ENCODE results near the gene SATB2.

Gene SATB2

GRCh38 chr2:199441759-199442158, 16.0 kb downstream of the SATB2 start:
- no peak overlapping the region for H3K4me3 ChIP-seq (ENCODE audit: low read length)
- no peaks in the 10 kb centered on the region for H3K4me1 ChIP-seq (ENCODE audit: control insufficient read depth, insufficient read depth, low read length)
- H3K9ac ChIP-seq (ENCODE audit: low read length), result no peak overlapping the region
- no peaks in the 10 kb centered on the region for H3K36me3 ChIP-seq (ENCODE audit: control insufficient read depth, insufficient read depth, low read length)
- no peaks in the 10 kb centered on the region for H3K9me3 ChIP-seq (ENCODE audit: control insufficient read depth, low read length)
- no peaks in the 10 kb centered on the region for H3K27me3 ChIP-seq (ENCODE audit: control insufficient read depth, insufficient read depth, low read length)

DNA sequence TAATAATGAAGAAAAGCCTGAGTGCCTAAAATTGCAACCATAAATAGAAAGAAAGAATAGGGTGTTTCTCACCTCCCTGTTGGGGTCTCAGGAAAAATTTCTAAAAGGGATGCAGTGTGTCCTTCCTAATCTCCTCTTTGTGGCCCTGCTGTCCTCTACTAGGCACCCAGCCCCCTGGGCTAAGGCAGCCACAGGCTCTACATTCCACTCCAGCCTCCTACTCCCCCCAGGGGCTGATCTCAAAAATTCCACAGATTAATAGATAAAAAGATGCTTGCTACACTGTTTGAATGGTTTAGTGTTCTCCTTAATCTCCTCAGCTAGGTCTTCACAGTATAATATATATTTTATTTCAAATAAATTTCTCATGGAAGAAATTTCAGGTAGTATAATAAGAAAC, 17.6 kb downstream of the SATB2 start:
- no peaks in the 10 kb centered on the region for H3K27me3 ChIP-seq (ENCODE audit: control insufficient read depth, insufficient read depth, low read length)
- H3K36me3 ChIP-seq (ENCODE audit: control insufficient read depth, insufficient read depth, low read length), result no peaks in the 10 kb centered on the region
- no peaks in the 10 kb centered on the region for H3K9me3 ChIP-seq (ENCODE audit: control insufficient read depth, low read length)
- no peaks in the 10 kb centered on the region for H3K4me1 ChIP-seq (ENCODE audit: control insufficient read depth, insufficient read depth, low read length)
- H3K4me3 ChIP-seq (ENCODE audit: low read length), result no peak overlapping the region
- no peak overlapping the region for H3K9ac ChIP-seq (ENCODE audit: low read length)

DNA sequence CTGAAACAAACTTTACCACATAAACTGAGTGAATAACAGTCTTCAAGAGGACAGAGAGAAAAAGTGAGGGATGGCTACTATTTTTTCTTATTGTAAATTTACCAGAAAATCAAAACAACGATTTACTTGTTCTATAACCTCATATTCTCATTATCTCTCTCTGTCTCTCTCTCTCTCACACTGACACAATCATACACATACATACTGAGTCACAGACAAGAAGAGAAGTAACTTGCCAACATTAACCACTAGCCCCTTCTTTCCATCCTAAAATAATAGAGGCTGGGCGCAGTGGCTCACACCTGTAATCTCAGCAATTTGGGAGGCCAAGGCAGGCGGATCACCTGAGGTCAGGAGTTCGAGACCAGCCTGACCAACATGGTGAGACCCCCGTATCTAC, 18.2 kb downstream of the SATB2 start:
- no peaks in the 10 kb centered on the region for H3K27me3 ChIP-seq (ENCODE audit: control insufficient read depth, insufficient read depth, low read length)
- no peaks in the 10 kb centered on the region for H3K36me3 ChIP-seq (ENCODE audit: control insufficient read depth, insufficient read depth, low read length)
- H3K4me1 ChIP-seq (ENCODE audit: control insufficient read depth, insufficient read depth, low read length), result no peaks in the 10 kb centered on the region
- no peak overlapping the region for H3K9ac ChIP-seq (ENCODE audit: low read length)
- no peak overlapping the region for H3K4me3 ChIP-seq (ENCODE audit: low read length)
- no peaks in the 10 kb centered on the region for H3K9me3 ChIP-seq (ENCODE audit: control insufficient read depth, low read length)

DNA sequence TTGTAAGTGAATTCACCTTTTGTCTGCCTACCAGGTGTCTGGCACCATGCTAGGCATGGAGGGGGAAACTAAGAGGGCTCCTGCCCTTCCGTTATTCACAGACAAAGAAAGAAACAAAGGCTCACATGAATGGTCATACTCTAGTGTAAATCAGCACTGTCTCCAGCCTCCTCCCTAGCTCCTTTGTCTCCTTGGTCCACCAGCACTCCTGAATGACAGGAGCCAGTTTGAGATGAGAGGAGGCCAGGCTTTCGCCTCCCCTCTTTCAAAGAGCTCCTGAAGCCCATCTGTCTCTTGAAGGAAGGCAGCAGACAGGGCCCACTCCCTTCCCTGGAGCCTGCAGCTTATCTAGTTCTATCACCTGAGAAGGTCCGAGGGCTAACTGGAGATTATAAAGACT, 18.7 kb downstream of the SATB2 start:
- no peak overlapping the region for H3K4me3 ChIP-seq (ENCODE audit: low read length)
- H3K27me3 ChIP-seq (ENCODE audit: control insufficient read depth, insufficient read depth, low read length), result no peaks in the 10 kb centered on the region
- H3K4me1 ChIP-seq (ENCODE audit: control insufficient read depth, insufficient read depth, low read length), result no peaks in the 10 kb centered on the region
- no peaks in the 10 kb centered on the region for H3K9me3 ChIP-seq (ENCODE audit: control insufficient read depth, low read length)
- H3K9ac ChIP-seq (ENCODE audit: low read length), result no peak overlapping the region
- H3K36me3 ChIP-seq (ENCODE audit: control insufficient read depth, insufficient read depth, low read length), result no peaks in the 10 kb centered on the region

DNA sequence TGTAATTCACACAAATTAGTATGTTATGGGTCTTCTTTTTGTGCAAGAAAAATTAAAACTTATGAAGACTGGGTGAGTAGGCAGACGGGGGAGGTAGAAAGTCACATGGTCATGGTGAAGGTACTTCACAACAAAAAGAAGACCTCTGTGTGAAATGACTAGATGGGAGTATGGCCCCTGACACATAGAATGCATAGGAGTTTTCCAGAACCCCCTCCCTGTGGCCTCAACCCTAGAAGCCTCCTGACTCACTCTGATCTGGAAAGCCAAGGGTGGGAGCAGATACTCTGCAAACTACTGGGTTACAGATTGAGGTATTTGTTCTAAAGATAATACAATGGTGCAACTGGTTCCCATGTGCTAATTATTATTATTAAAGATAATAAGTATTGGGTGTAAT, 23.2 kb downstream of the SATB2 start:
- Histone ChIP-seq H3K9ac (ENCODE audit: low read length) (no peak overlapping the region), H3K4me3 (ENCODE audit: low read length) (no peak overlapping the region), H3K9me3 (ENCODE audit: control insufficient read depth, low read length) (no peaks in the 10 kb centered on the region), H3K4me1 (ENCODE audit: control insufficient read depth, insufficient read depth, low read length) (no peaks in the 10 kb centered on the region), H3K27me3 (ENCODE audit: control insufficient read depth, insufficient read depth, low read length) (no peaks in the 10 kb centered on the region), H3K36me3 (ENCODE audit: control insufficient read depth, insufficient read depth, low read length) (no peaks in the 10 kb centered on the region)

DNA sequence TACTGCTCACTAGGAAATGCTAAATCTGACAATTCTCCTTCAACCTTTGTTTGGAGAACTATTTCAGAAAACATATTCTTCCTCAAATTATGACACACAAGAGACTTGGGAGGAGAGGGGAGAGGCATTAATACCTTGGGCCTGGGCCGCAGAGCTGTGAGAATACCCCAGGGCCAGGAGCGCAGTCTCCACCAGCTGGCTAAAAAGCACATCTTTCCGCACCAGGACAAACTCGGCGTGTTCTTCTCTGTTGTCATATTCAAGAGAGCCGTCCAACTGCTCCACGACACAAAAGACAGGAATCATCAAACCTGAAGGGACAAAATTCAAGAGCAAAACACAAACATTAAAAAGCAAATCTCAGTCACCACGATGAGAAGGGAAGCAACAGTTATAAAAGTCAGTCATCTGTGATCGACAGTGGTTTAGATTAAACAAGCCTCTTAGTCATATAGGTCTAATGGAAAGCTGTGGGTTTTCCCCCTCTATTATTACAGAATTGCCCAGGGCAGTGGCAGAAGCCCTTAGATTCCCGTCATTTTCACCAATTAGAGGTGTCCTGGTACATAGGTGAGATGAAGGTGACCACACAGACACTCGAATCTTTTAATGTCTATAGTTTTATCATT, 24.4 kb downstream of the SATB2 start:
- no peaks in the 10 kb centered on the region for H3K4me1 ChIP-seq (ENCODE audit: control insufficient read depth, insufficient read depth, low read length)
- H3K36me3 ChIP-seq (ENCODE audit: control insufficient read depth, insufficient read depth, low read length), result no peaks in the 10 kb centered on the region
- no peak overlapping the region for H3K9ac ChIP-seq (ENCODE audit: low read length)
- no peaks in the 10 kb centered on the region for H3K9me3 ChIP-seq (ENCODE audit: control insufficient read depth, low read length)
- H3K4me3 ChIP-seq (ENCODE audit: low read length), result no peak overlapping the region
- H3K27me3 ChIP-seq (ENCODE audit: control insufficient read depth, insufficient read depth, low read length), result no peaks in the 10 kb centered on the region

DNA sequence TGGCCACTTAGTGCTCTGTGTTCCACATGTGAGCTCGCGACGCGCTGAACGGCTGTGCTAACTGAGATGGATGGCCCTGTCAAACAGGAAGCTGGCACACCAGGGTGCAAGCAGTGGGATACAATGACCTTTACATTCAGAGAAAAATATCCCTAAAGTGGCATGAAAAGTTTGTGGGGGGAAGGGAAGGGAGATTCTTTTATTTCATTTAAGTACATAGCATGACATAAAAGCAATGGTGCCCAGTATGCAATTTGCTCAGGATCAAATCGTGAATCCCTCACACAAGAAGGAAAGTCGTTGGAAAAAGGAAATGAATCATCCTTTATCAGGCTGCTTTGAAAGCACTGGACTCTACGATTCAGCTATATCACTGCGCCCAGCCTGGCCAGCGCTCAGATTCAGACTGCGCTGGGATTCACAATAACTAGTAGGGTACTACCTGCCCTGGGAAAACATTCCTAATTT, 26.0 kb downstream of the SATB2 start:
- H3K9me3 ChIP-seq (ENCODE audit: control insufficient read depth, low read length), result no peaks in the 10 kb centered on the region
- no peaks in the 10 kb centered on the region for H3K36me3 ChIP-seq (ENCODE audit: control insufficient read depth, insufficient read depth, low read length)
- no peak overlapping the region for H3K4me3 ChIP-seq (ENCODE audit: low read length)
- no peaks in the 10 kb centered on the region for H3K27me3 ChIP-seq (ENCODE audit: control insufficient read depth, insufficient read depth, low read length)
- H3K9ac ChIP-seq (ENCODE audit: low read length), result no peak overlapping the region
- no peaks in the 10 kb centered on the region for H3K4me1 ChIP-seq (ENCODE audit: control insufficient read depth, insufficient read depth, low read length)

DNA sequence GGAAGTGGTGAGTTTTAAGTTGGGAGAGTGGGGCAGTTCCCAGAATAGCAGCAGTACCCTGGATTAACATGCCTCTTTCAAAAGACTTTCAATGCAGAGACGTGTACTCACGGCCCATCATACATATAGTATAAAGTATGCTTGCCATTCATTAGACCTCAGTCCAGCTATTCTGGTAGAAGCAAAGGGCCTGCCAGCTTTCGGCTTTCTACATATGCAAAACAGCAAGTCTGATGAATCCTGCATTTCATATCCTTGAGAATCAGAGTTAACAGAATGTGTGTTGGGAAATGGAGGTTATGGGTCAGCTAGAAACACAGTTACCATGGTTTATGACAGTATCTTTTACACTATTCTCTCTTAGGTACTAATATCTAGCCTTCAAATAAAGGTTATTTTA, 27.5 kb downstream of the SATB2 start:
- Histone ChIP-seq H3K9me3 (ENCODE audit: control insufficient read depth, low read length) (no peaks in the 10 kb centered on the region), H3K4me1 (ENCODE audit: control insufficient read depth, insufficient read depth, low read length) (no peaks in the 10 kb centered on the region), H3K4me3 (ENCODE audit: low read length) (no peak overlapping the region), H3K27me3 (ENCODE audit: control insufficient read depth, insufficient read depth, low read length) (no peaks in the 10 kb centered on the region), H3K36me3 (ENCODE audit: control insufficient read depth, insufficient read depth, low read length) (no peaks in the 10 kb centered on the region), H3K9ac (ENCODE audit: low read length) (no peak overlapping the region)

DNA sequence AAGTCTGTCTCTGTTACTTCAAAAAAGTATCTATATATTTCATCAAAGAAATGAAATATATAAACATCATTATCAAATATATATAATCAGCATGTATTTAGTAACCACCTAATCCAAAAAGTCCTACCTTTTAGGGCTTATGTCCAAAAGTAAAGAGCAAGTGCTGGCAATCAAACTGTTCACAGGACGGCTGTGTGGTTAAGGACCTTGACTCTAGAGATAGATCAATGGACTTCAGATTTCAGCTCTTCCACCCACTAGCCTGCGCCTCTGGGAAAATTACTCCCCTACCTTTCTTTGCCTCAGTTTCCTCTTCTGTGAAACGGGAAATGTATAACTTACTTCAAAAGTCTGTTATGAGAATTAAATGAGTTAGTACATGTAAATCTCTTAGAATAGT, 29.4 kb downstream of the SATB2 start:
- Histone ChIP-seq H3K4me3 (ENCODE audit: low read length) (no peak overlapping the region), H3K9ac (ENCODE audit: low read length) (no peak overlapping the region), H3K36me3 (ENCODE audit: control insufficient read depth, insufficient read depth, low read length) (no peaks in the 10 kb centered on the region), H3K27me3 (ENCODE audit: control insufficient read depth, insufficient read depth, low read length) (no peaks in the 10 kb centered on the region), H3K9me3 (ENCODE audit: control insufficient read depth, low read length) (no peaks in the 10 kb centered on the region), H3K4me1 (ENCODE audit: control insufficient read depth, insufficient read depth, low read length) (no peaks in the 10 kb centered on the region)

DNA sequence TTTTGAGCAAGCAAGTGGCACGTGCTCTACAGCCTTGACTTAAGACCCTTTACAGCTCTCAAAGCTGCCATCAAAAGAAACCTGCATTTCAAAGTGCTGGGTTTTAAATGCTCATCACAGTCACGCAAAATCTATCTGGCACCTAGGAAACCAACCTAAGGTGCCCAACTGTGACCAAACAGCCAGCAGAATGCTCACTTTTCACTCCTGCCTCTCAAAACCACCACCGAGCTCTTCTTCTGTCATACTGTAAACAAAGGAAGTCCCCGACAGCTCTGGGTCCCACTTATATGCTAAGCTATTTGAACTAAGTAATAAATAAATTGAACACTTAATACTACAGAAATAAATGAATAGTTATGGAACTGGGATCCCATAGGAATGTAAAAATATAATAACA, 33.6 kb downstream of the SATB2 start:
- no peak overlapping the region for H3K4me3 ChIP-seq (ENCODE audit: low read length)
- no peaks in the 10 kb centered on the region for H3K36me3 ChIP-seq (ENCODE audit: control insufficient read depth, insufficient read depth, low read length)
- H3K4me1 ChIP-seq (ENCODE audit: control insufficient read depth, insufficient read depth, low read length), result no peaks in the 10 kb centered on the region

GRCh38 chr2:199419428-199419827, 38.3 kb downstream of the SATB2 start:
- H3K4me3 ChIP-seq (ENCODE audit: low read length), result no peak overlapping the region

More for the DNA sequence above, 33.6 kb downstream of the SATB2 start:
- H3K27me3 ChIP-seq (ENCODE audit: control insufficient read depth, insufficient read depth, low read length), result no peaks in the 10 kb centered on the region
- H3K9me3 ChIP-seq (ENCODE audit: control insufficient read depth, low read length), result no peaks in the 10 kb centered on the region
- H3K9ac ChIP-seq (ENCODE audit: low read length), result no peak overlapping the region

GRCh38 chr2:199414465-199414864, 43.3 kb downstream of the SATB2 start:
- H3K27me3 ChIP-seq (ENCODE audit: control insufficient read depth, insufficient read depth, low read length), result no peaks in the 10 kb centered on the region
- no peaks in the 10 kb centered on the region for H3K9me3 ChIP-seq (ENCODE audit: control insufficient read depth, low read length)
- no peak overlapping the region for H3K9ac ChIP-seq (ENCODE audit: low read length)
- no peaks in the 10 kb centered on the region for H3K4me1 ChIP-seq (ENCODE audit: control insufficient read depth, insufficient read depth, low read length)
- no peak overlapping the region for H3K4me3 ChIP-seq (ENCODE audit: low read length)
- no peaks in the 10 kb centered on the region for H3K36me3 ChIP-seq (ENCODE audit: control insufficient read depth, insufficient read depth, low read length)

More at GRCh38 chr2:199419428-199419827, 38.3 kb downstream of the SATB2 start:
- H3K9me3 ChIP-seq (ENCODE audit: control insufficient read depth, low read length), result no peaks in the 10 kb centered on the region
- H3K36me3 ChIP-seq (ENCODE audit: control insufficient read depth, insufficient read depth, low read length), result no peaks in the 10 kb centered on the region
- H3K9ac ChIP-seq (ENCODE audit: low read length), result no peak overlapping the region
- no peaks in the 10 kb centered on the region for H3K4me1 ChIP-seq (ENCODE audit: control insufficient read depth, insufficient read depth, low read length)
- no peaks in the 10 kb centered on the region for H3K27me3 ChIP-seq (ENCODE audit: control insufficient read depth, insufficient read depth, low read length)

DNA sequence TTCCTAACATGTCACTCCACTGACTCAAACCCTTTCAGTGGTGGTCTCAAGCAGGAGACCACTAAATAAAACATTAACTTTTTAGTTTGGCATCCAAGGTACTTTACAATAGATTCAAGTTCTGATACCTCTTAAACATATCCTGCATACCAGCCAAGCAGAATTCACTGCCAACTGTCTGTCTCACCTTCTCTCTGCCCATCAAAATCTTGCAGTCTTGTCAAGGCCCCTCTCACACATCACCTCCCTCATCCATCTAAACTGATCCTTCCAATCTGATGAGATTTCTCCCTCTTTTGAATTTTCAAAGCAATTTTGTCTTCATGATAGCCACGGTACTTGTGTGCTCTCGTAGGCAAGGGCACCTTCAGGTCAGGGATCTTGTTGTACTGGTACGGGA, 43.7 kb downstream of the SATB2 start:
- Histone ChIP-seq H3K9ac (ENCODE audit: low read length) (no peak overlapping the region), H3K4me1 (ENCODE audit: control insufficient read depth, insufficient read depth, low read length) (no peaks in the 10 kb centered on the region), H3K27me3 (ENCODE audit: control insufficient read depth, insufficient read depth, low read length) (no peaks in the 10 kb centered on the region), H3K36me3 (ENCODE audit: control insufficient read depth, insufficient read depth, low read length) (no peaks in the 10 kb centered on the region), H3K4me3 (ENCODE audit: low read length) (no peak overlapping the region), H3K9me3 (ENCODE audit: control insufficient read depth, low read length) (no peaks in the 10 kb centered on the region)

Data from mucosa of stomach (tissue), 1 donor.